Astrocyte of the spinal cord (primary cell): ENCODE measurements around the gene GNAT2.
A peak's percentile ranks its signal among the peaks of the same experiment; 100 is the strongest.
"Not testable (repeated sequence)": the region's sequence is repeated elsewhere in the genome, so short reads cannot be mapped to it uniquely, and the experiment has no call there.

ENCODE experiments used
- DNase-seq: peaks from one replicate; pipeline ENCODE4 v3.0.0; 2011; ENCODE audit warnings: low read depth, low spot score
- H3K4me3 ChIP-seq: 2 replicates; pipeline ENCODE4 v1.5.1; 2011; ENCODE audit warnings: low read depth, mild to moderate bottlenecking, low read length, moderate library complexity
- CTCF ChIP-seq: IDR thresholded peaks from 2 replicates; pipeline ENCODE4 v1.5.1; 2012; ENCODE audit warnings: low read depth, mild to moderate bottlenecking, low read length, inconsistent platforms
- in situ Hi-C: cut with HindIII; loops from 2 replicates; pipeline ENCODE4 v1.10.0; 2017; ENCODE audit warnings: low sequenced_read_pairs

GNAT2 gene

GRCh38 chr1:109619576-109620400 is at the start of gene GNAT2, which contains the start of gene AMPD2:
Gene GNAT2 (minus strand): TSS chr1:109619616. CDS start chr1:109612870, 6,746 bp downstream.
Gene AMPD2 (plus strand): TSS chr1:109619837. CDS start chr1:109621176, 1,339 bp downstream.
- DNase-seq: peak; percentile 70
- in situ Hi-C loops: no loop called here
- no peak for TF ChIP-seq CTCF
- peak within 1 kb of the TSS; percentile 83 for H3K4me3 ChIP-seq

- H3K4me3 ChIP-seq: peak overlapping the region; percentile 49
- TF ChIP-seq CTCF: no peak
- DNase-seq: no peak
- in situ Hi-C loops: no loop called here
These were observed 48.8 kb upstream of the GNAT2 start for GRCh38 chr1:109668123-109668775.

GRCh38 chr1:109667452-109668122 is 48.2 kb upstream of the GNAT2 start, which contains the start of gene GSTM2:
Gene GSTM2 (plus strand): TSS chr1:109668057. CDS start chr1:109668116, 59 bp downstream.
- no peak for TF ChIP-seq CTCF
- in situ Hi-C loops: no loop called here
- DNase-seq: peak; percentile 88
- H3K4me3 ChIP-seq: peak within 1 kb of the TSS; percentile 49

GRCh38 chr1:109664671-109665070 is 45.3 kb upstream of the GNAT2 start:
- no peak for DNase-seq
- in situ Hi-C loops: no loop called here
- no peak overlapping the region for H3K4me3 ChIP-seq
- no peak for TF ChIP-seq CTCF

GRCh38 chr1:109661391-109661790 is 42.0 kb upstream of the GNAT2 start:
- no peak overlapping the region for H3K4me3 ChIP-seq
- TF ChIP-seq CTCF: no peak
- no peak for DNase-seq
- in situ Hi-C loops: no loop called here

- H3K4me3 ChIP-seq, DNase-seq, in situ Hi-C loops: not testable (repeated sequence)
These were observed 41.2 kb upstream of the GNAT2 start for GRCh38 chr1:109660691-109661026.
